GM19328 (cell line): Measurements from ENCODE around the gene TJP3.

Source experiments
- ATAC-seq: cut with Tn5 transposase; IDR thresholded peaks from one replicate; pipeline ENCODE4 v1.9.1; 2021; ENCODE audit warnings: mild to moderate bottlenecking, moderate library complexity; ENCODE audit not compliant: unreplicated experiment

The TJP3 gene

DNA sequence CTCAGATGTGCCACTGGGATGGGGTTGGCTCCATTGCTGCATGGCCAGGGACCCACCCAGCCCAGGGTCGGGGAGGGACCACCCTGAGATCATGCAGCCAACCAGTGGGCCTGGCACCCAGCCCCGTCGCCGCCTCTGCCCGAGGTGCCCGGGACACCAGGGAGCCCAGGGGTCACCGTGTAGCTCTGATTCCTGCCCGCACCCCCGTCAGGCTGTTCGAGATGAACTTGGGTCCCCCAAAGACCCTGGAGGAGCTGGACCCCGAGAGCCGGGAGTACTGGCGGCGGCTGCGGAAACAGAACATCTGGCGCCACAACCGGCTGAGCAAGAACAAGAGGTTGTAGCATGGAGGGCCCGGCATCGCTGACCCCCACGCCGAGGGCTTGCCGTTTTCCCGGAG is 58.9 kb downstream of the TJP3 start:
- no peak for ATAC-seq

DNA sequence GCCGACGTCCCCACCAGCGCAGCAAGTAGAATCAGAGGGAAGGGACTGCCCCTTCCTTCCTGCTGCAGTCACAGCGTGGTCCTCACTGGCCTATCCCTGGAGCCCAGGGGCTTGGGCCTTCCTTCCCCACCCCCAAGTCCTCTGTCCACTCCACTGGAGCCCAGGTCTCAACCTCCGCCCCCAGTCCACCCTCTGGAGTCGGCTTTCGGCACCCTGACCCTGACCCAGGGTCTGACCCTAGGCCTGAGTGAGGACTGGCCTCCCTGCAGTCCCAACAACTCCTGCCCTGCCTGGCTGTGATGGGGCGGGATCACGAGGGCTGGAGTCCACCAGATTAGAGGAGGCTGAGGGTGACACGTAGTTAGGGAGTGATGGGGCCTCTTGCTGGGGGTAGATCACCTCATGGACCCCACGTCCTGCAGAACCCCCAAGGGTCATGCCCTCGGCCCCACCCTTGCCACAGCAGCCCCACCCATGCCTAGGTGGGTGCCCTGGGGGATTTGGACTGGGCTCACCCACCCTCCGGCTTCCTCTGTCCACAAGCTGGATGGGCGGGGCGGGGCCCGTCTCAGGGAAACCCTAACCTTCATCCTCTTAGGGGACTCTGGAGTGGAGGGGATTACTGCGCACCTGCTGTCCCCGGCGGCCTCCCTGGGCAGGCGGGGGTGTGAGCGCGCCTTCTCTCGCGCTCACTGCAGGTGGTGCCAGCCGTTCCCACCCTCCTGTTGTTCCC is 60.0 kb downstream of the TJP3 start:
- no peak for ATAC-seq

DNA sequence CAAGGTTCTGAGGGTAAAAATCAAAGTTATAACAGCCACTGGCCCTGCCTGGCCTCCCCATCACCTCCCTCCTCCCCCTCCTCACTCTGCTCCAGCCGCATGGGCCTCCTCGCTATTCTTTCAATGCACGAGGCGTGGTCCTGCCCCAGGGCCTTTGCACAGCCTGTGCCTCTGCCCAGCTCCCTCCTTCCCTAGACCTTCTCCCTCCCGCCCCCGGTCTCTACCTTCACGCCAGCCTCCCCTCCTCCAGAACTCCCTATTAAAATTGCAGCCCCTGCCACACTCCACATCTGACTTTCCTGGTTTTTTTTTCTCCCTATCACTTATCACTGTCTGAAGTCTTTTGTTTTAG is 60.5 kb downstream of the TJP3 start:
- no peak for ATAC-seq

DNA sequence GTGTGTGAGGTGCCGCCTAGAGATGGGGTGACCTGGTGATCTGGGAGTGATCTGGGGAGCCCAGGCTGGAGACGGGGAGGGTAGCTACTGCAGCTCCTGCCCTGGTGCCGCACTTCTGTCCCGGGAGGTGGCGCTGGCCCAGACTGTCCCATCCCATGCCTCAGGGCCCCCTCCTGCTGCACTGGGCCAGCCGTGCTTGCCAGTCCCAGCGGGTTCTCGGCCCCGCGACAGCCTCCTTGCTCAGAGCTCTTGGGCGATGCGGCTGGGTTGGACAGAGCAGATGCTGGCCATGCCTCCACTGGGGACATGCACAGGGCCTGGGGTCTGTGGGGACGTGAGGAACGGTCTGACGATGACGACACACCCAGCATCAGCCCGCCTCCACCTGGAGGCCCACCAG is 61.3 kb downstream of the TJP3 start:
- ATAC-seq, result no peak

DNA sequence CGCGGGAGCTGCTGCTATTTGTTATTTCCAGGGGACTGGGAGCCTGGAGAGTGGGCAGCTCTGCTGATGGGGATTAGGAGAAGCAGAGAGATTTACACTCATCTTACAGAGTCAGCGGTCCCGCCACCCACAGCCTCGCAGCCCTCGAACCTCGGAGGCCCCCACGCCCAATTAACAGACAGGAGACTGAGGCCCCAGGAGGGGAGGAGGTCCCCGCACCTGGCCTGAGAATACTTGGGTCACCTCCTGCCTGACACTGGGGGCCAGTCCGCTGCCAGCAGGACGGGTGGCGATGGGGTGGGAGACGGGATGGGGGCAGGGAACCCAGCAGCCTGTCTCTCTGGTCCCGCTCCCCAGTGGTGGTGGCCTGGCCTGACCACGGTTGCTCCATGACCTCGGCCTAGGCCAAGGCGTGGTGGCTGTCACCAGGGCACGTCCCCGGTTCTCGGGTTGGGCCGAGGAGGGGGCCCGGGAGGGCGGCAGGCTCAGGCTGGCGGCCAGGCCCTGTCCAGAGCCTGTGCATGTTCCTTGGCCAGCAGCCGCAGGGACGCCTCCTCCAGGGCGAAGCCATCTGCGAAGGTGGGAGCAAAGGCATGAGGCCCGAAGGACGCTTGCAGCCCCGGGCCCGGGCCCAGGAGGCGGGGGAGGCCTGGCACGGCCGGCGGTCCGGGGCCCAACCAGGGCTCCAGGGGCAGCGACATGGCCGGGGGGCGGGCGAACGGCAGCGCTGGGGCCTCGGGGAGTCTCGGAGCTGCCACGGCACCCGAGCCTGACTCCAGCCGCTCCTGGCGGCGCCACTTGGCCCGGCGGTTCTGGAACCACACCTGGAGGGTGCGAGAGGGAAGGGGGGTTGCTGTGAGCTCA is 62.2 kb downstream of the TJP3 start:
- ATAC-seq, result no peak

DNA sequence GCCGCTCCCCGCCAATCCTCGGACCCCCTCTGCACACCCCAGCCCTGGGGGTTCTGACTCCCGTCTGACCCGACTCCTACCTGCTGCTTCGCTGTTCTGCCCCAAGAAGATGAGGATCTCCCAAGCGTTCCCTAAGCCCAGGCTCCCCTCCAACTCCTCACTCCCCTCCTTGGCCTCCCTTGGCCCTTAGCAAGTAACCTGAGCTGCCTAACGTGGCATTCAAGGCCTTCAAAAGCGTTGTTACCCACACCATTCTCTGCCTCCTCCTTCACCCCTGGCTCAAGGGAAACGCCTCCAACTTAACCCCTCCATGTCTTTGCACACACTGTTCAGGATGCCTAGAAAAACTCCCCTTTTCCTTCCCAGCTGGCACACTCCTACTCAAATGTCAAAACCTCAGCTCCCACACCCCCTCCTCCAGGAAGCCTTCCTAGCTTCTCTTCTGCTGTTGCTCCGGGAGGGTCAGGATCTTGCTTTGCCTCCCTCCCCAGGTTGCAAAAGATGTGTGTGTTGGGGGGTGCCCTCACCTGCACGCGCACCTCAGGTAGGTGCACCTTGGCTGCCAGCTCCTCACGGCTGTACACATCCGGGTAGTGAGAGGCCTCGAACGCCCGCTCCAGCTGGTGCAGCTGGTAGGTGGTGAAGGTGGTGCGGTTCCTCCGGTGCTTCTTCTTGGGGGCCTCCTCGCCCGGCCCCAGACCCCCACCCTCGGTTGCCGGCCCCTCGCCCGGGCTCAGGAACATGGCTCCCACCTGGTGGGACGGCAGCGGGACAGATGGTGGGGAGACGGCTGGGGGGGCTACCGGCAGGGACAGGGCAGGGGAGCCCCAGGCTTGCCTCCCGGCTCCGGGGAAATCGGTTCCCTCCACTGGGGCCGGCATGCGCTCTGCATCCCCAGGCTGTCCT is 63.1 kb downstream of the TJP3 start:
- no peak for ATAC-seq

DNA sequence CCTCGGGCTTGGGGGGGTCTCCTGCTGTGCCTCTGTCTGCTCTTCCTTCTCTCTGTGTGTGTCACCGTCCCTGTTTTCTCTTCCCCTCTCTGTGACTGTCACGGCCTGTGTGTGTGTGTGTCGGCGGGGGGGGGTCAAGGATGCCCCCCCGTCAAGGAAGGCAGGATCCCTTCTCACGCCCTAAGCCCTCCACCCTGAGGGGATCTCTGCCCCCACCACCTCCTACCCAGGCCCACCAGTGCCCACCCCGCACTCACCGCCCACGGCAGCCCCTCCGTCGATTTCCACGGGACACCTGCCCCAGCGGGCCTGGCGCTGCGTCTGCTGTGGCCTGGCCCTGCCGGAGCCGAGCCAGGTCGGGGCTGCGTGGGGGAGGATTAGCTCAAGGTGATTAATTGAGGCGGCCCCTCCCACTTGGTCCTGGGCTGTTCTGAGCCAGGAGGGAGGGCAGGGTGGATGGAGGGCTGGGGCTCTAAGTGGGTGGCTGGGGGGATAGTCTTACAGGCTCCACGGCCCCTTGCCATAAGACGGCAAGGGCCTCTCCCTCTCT is 63.8 kb downstream of the TJP3 start, which contains the start of gene RAX2:
RAX2 (minus strand) TSS at position 323 of the 550 bp plus-strand sequence. CDS start 486 bp downstream, outside the sequence.
- no peak for ATAC-seq

DNA sequence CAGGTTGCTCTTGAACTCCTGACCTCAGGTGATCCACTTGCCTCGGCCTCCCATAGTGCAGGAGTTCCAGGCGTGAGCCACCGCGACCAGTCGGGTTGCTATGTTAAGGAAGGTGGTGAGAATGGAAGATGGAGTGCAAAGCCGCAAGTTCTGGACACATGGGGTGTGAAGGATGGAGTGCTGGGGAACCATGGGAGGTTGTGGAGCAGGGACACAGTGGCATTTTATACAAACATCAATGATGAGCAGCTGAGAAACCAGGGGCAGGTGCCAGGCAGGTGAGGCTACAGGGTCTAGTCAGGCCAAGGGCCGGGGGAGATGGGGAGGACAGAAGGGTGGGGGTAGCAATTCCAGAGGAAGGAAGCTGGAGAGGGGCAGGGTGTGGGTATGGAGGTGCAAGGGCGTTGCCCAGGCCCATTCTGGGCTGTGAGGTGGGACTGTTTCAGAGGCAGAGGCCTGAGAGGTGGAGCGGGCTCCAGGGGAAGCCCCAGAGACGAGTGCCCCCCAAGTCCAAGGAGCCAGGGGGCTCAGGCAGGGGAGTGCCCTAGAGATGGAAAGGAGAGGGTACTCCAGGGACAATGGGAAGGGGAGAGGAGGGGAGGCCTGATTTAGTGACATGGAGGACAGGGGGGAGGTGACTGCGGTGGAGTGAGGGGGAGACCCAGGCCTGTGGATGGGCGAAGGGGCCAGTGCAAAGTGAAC is 65.8 kb downstream of the TJP3 start:
- ATAC-seq, result no peak

DNA sequence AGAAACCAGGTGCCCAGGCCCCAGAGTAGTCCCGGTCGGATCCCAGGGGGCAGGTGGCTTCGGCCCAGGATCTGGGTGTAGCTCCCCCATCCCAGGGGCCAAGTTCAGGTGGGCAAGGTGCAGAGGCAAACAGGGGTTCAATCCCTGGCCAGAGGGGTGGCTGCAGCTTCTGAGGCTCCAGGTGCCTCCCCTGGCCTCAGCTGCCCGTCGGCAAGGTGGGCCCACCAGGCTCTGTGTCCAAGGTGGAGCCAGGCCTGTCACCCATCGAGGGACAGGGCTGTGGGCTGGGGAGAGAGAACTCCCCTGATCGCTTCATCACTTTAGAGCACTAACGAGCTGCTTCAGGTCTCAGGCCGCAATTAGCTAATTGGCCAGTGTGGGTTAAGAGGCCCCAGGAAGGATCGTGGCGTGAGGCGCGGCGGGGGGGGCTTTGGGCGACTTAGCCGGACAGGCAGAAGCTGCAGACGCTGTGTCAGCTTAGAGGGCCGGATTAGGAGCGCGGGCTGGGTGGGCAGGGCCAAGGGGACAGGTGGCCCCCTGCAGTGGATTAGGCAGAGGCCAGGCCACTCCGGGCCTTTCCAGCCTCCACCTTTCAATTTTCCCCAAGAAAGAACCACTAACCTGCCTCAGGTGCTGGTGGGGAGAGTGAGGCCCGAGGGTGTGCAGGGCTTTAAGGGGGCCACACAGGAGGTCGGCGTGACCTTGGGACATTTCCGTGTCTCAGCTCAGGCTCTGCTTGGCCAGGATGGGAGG is 66.6 kb downstream of the TJP3 start:
- no peak for ATAC-seq

DNA sequence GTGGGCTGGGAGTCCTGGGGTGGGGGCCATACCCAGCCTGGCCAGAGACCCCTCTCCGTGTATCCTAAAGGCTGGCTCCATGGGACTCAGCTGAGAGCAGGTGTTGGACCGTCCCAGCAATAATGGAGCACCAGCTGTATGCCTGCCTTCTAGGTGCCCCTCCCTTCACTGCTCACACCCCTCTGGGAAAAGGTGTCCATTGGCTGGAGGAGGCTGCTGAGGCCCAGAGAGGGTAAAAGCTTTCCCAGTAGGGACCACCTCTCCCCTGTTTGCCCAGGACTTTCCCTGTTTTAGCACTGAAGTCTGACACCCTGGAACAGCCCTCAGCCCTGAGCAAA is 67.2 kb downstream of the TJP3 start:
- ATAC-seq, result no peak

DNA sequence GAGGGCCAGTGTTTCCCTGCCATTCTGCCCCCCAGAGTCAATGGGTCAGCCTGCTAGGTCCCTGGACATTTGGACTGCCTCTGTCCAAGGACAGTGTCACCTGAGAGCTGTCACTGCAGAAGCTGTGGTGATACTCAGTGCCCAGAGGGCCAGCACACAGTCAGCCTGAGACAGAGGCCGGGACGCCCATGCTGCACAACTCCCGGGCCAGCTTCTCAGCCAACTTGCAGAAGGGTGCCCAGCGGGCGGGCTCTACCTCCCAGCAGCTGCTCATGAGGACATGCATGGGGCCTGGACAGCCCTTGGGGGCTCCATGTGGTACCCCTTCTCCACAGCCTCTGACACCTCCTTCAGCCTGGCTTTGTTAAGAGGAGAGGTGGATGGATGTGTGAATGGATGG is 67.6 kb downstream of the TJP3 start:
- no peak for ATAC-seq

DNA sequence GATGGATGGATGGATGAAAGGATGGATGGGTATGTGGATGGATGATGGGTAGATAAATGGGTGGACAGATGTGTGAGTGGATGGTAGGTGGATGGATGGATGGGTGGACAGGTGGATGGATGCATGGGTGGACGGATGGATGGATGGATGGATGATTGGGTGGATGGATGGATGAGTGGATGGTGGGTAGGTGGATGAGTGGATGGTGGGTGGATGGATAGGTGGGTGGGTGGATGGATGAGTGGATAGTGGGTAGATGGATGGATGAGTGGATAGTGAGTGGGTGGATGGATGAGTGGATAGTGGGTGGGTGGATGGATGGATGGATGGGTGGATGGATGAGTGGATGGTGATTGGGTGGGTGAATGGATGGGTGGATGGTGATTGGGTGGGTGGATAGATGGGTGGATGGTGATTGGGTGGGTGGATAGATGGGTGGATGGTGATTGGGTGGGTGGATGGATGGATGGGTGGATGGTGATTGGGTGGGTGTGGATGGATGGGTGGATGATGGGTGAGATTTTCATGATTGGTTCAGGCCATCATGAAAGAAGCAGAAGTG is 68.4 kb downstream of the TJP3 start:
- ATAC-seq, result no peak

DNA sequence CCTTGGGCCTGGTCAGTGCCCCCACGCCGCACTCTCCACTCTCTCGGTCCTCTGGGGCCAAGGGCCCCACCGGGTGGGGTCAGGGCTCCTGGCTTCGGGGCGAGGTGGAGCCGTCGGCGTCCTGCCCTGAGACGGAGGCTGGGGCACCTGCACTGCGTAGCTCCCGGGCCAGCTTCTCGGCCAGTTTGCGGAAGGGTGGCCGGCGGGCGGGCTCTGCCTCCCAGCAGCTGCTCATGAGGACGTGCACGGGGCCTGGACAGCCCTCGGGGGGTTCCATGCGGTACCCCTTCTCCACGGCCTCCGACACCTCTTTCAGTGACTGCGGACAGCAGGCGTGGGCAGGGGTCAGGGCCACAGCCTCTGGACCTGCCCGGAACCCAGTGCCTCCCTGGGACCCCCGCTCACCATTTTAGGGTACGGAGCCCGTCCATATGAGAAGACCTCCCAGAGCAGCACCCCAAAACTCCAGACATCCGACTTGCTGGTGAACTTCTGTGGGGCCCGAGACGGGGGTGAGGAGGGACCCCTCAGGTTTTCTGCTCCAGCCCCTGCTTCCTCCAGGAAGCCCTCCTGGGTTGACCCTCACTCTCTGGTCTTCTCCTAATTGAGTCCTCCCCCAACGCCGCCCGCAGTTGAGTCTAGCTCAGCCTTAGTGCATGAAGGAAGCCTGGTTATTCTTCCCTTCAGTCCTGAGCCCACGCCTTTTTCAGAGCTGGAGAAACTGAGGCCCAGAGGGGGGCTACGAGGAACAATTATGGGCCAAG is 70.1 kb downstream of the TJP3 start:
- no peak for ATAC-seq

DNA sequence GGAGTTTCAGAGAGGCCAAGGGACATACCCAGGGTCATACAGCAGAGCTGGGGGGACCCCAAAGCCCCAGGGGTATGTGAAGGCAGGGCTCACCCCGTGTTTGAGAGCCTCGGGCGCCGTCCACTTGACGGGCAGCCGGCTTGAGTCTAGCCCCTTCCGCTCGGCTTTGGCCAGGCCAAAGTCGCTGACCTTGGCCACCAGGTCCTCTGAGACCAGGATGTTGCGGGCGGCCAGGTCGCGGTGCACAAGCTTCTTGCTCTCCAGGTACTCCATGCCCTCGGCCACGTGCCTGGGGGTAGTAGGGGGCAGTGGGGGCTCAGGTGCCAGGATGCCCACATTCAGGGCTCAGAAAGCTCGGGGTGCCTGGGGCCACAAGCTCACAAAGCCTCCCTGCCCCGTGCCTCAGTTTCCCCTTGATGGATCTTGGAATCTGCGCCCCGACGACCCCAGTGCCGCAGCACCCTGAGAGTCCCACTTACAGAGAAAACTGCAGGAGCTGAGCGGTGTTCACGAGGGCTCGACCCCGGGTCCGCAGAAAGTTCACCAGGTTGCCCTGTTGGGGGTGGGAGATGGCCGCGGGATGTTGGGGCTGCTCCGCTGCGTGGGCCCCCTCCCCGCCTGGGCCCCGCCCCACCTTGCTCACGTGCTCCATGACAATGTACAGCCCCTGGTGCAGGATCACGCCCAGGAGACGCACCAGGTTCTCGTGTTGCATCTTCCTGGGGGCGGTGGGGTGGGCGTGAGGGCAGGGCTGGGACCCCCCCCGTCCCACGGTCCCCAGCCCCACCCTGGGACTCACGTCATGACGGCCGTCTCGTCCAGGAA is 70.9 kb downstream of the TJP3 start:
- no peak for ATAC-seq

DNA sequence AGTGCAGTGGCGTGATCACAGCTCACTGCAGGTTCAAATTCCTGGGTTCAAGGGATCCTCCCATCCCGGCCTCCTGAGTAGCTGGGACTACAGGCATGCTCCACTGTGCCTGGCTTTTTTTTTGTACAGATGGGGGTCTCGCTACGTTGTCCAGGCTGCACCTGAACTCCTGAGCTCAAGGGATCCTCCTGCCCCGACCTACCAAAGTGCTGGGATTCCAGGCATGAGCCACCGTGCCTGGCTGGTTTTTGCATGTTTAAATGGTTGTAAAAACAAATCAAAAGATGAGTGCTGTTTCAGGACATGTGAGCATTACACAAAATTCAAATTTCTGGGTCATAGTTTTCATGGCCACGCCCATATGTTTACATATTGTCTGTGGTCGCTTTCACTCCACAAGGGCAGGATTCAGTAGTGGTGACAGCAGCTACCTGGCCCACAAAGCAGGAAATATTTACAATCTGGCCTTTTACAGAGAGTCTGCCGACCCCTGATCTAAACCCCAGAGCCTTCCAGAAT is 72.7 kb downstream of the TJP3 start:
- no peak for ATAC-seq

DNA sequence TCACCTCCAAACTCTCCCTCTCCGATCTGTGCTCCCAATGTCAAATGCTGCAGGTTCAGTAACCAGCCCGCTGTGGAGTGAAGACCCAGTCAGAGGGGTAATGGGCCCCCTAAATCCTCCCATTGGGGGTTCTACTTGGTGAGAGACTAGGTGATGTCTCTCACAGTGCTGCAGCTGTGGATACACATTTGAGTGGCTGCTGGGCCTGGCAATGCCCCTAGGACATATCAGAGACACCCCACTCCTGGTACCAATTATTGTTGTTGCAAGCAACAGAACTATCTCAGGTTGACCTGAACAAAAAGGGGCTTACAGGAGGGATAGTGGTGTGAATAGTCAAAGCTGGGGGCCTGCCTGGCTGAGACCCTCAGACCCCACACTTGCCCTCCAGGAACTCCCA is 73.4 kb downstream of the TJP3 start:
- no peak for ATAC-seq

DNA sequence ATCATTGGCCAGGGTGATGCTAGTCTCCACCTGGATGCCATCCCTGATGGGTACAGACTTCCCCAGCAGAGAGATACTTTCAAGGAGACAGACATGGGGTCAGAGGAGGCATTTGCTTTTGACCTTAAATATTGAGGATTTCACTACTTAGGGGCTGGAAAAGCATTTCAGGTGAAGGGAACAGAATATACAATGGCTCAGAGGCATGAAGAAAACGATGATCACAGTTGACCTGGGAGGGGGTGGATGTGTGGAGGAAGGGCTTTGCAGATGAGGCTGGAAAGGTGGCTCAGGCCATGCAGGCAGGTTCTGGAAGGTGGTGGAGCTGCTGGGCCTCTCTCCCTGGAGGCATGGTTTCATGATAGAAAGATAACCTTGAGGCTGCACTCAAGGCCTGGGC is 74.1 kb downstream of the TJP3 start:
- ATAC-seq, result no peak

DNA sequence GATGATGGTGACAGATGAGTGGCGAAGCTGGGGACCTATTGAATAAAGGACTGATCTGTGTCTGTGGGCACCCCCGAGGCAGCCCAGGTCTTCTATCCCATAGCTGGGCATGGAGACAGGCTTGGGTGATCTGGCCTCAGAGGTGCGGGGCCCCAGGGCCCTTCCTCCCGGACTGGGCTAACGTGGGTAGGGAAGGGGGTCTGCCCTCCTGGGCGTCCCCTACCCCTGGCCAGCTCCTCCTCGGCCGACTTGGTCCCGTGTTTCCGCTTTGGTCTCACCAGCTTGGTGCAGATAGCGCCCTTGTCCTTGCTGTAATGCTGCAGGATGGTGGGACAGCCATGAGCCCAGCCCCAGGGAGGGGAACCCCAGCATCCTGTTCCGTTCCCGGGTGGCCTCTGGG is 74.7 kb downstream of the TJP3 start:
- no peak for ATAC-seq
